NCI-H1092 treated with DMSO at 0.1 percent for 48 hours (cell line): ENCODE data around the gene TCP11L1.
"Not testable (repeated sequence)": the region's sequence is repeated elsewhere in the genome, so short reads cannot be mapped to it uniquely, and the experiment has no call there.

Experiments used
- DNase-seq: peaks from one replicate; lab custom pipeline; 2025; lab: John Stamatoyannopoulos, UW

Gene TCP11L1

GRCh38 chr11:33033493-33033892 lies 5.9 kb upstream of the TCP11L1 start:
- DNase-seq: no peak

GRCh38 chr11:33035011-33035410 lies 4.4 kb upstream of the TCP11L1 start:
- DNase-seq: no peak

GRCh38 chr11:33040033-33040861 lies 875 bp downstream of the TCP11L1 start:
- DNase-seq: peak; percentile 70

GRCh38 chr11:33040862-33041453 lies 1.6 kb downstream of the TCP11L1 start:
- no peak for DNase-seq

- no peak for DNase-seq
Measured at GRCh38 chr11:33043221-33043830, 4.0 kb downstream of the TCP11L1 start.

- DNase-seq: no peak
Measured at GRCh38 chr11:33044285-33044756, 4.9 kb downstream of the TCP11L1 start.

- DNase-seq: no peak
Measured at GRCh38 chr11:33045551-33046255, 6.3 kb downstream of the TCP11L1 start.

GRCh38 chr11:33048701-33049100 lies 9.3 kb downstream of the TCP11L1 start:
- not testable (repeated sequence) for DNase-seq

GRCh38 chr11:33049565-33050408 lies 10.4 kb downstream of the TCP11L1 start:
- not testable (repeated sequence) for DNase-seq

- no peak for DNase-seq
Measured at GRCh38 chr11:33052231-33052630, 12.9 kb downstream of the TCP11L1 start.

GRCh38 chr11:33055375-33055774 lies 16.0 kb downstream of the TCP11L1 start:
- no peak for DNase-seq

- DNase-seq: no peak
Measured at GRCh38 chr11:33057284-33057683, 17.9 kb downstream of the TCP11L1 start.

- no peak for DNase-seq
Measured at GRCh38 chr11:33059331-33060007, 20.1 kb downstream of the TCP11L1 start.

- no peak for DNase-seq
Measured at GRCh38 chr11:33060271-33060670, 20.9 kb downstream of the TCP11L1 start.

GRCh38 chr11:33062137-33062536 lies 22.8 kb downstream of the TCP11L1 start:
- DNase-seq: no peak

GRCh38 chr11:33063326-33063881 lies 24.0 kb downstream of the TCP11L1 start:
- no peak for DNase-seq

- DNase-seq: no peak
Measured at GRCh38 chr11:33064033-33064825, 24.9 kb downstream of the TCP11L1 start.

- DNase-seq: no peak
Measured at GRCh38 chr11:33064866-33065265, 25.5 kb downstream of the TCP11L1 start.

- peak; percentile 52 for DNase-seq
Measured at GRCh38 chr11:33065445-33066178, 26.2 kb downstream of the TCP11L1 start.
